Fibroblast of lung (primary cell): ENCODE measurements around the gene ZNF827.

Source experiments
- CTCF ChIP-seq, 2 donors: IDR thresholded peaks in 1 of 2; conservative IDR thresholded peaks in 1 of 2; 1 replicate in 1 of 2; 2 replicates in 1 of 2; pipeline ENCODE4 v1.5.1; 2011 to 2012; ENCODE audit warnings: low read length in 2 of 2, control low read depth in 1 of 2, inconsistent platforms in 1 of 2, low read depth in 1 of 2, mild to moderate bottlenecking in 1 of 2
- EZH2 ChIP-seq: IDR thresholded peaks from 2 replicates; pipeline ENCODE4 v1.5.1; 2012; ENCODE audit warnings: low read length, control low read depth, mild to moderate bottlenecking; ENCODE audit errors: missing control alignments

DNA sequence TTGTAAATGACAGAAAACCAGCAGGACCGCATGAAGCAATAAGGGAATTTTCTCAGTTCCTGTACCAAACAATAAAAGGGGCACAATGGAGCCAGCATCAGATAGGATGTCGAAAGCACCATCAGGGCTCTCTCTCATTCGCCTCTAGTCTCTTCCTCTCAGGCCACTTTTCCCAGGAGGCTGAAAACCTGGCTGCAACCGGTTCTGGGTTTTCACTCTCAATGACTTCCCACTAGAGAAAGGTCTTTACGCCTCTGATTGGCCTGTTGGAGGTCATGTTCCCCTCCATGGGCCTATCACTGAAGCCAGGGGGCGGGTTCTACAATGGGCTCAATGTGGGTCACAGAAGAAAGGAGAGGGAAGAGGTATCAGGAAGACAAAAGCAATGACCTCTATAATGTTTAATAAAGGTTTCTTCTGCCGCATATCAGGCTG lies 29.3 kb downstream of the ZNF827 start:
- no peak for TF ChIP-seq EZH2
- no peak for TF ChIP-seq CTCF (conservative IDR thresholded peaks at IDR 0.05 in 1 of 2, IDR thresholded peaks at IDR 0.05 in 1 of 2; ENCODE audit: low read depth in 1 of 2, low read length in 2 of 2)
